ENCODE measurements around the gene ATP6V1F.
A peak's percentile ranks its signal among the peaks of the same experiment; 100 is the strongest.

The ATP6V1F gene

GRCh38 chr7:128835790-128836641 lies 26.6 kb upstream of the ATP6V1F start:
- DNase-seq (ENCODE audit: low read depth in 2 of 2), result no peak

GRCh38 chr7:128836729-128837348 lies 25.8 kb upstream of the ATP6V1F start:
- DNase-seq (ENCODE audit: low read depth in 2 of 2), result no peak

- DNase-seq (ENCODE audit: low read depth in 2 of 2), result no peak
These were observed 25.1 kb upstream of the ATP6V1F start for GRCh38 chr7:128837521-128837921.

DNA sequence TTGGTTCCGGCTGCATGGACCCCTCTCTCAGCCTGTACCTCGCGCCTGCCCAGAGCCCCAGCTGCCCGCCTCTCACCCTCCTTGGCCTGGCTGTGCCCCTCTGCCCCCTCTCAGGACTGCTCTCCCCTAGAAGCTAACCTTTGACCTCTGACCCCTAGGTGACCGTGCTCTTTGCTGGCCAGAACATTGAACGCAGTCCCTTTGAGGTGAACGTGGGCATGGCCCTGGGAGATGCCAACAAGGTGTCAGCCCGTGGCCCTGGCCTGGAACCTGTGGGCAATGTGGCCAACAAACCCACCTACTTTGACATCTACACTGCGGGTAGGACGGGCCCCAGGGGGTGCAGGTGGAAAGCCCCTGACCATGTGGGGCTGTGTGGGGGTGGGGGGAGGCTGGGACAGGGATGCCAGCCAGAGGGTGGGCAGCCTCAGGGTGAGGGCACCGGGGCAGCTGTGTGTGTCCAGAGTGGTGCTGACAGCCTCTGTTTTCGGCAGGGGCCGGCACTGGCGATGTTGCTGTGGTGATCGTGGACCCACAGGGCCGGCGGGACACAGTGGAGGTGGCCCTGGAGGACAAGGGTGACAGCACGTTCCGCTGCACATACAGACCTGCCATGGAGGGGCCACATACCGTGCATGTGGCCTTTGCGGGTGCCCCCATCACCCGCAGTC lies 24.4 kb upstream of the ATP6V1F start:
- DNase-seq (ENCODE audit: low read depth in 2 of 2), result no peak

DNA sequence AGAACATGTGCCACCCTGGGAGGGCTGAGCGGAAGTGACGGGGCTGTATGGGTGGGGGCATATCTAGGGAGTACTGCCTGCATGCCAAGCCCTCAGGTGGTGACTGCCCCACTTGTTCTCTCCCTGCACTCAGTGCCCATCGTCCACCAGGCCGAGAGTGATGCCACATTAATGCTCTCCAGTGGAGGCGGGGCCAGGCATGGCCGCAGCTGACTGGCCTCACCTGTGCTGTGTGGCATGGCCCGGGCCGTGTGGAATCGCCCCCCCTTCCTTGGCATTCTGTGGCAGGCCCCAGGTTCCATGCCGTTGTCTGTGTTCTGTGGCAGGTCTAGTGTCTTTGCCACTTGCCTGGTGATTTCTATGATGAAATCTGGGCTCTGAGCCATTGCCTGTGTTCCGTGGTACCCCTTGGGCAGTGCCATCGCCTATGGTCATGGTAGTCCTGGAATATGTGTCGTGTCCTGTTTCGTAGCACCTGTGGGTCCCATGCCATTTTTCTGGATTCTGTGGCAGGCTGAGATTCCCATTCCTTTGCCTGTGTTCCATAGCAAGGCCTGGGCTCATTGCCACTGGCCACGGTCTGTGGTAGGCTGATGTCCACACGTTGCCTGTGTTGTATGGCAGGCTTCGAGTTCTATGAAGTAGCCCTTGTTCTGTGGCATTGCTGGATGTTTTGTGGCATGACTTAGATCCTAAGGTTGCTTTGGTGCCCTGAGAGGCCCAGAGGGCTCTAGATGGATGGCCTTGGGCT lies 23.5 kb upstream of the ATP6V1F start:
- no peak for DNase-seq (ENCODE audit: low read depth in 2 of 2)

GRCh38 chr7:128839751-128840177 lies 22.9 kb upstream of the ATP6V1F start:
- DNase-seq (ENCODE audit: low read depth in 2 of 2), result no peak

DNA sequence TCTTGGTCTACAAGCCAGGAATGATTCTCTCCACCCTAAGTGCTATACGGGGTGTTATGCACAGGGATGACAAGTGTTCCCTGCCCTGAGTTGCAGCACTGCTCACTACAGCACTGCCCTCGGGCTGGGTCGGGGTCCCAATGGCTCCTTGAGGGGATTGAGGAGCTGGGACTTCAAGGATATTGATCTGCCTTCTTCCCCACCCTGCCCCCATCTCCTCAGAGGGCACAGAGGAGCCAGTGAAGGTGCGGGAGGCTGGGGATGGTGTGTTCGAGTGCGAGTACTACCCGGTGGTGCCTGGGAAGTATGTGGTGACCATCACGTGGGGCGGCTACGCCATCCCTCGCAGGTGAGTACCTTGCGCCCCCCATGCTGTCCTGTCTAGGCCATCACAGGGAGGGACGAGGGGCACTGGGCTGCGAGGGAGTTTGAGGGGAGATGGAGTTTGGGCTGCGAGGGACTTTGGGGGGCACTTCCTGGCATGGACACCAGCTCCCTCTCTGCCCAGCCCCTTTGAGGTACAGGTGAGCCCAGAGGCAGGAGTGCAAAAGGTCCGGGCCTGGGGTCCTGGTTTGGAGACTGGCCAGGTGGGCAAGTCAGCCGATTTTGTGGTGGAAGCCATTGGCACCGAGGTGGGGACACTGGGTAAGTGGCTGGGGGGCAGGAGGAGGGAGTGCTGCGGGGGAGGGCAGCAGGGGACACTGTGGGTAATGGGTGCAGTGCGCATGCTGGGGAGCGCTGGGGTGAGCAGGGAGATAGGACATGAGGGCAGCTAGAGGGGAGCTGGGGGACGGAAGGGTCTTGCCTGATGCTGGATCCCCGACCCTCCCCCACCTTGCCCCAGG lies 22.1 kb upstream of the ATP6V1F start:
- no peak for DNase-seq (ENCODE audit: low read depth in 2 of 2)

- no peak for DNase-seq (ENCODE audit: low read depth in 2 of 2)
These were observed 21.4 kb upstream of the ATP6V1F start for GRCh38 chr7:128841171-128841690.

DNA sequence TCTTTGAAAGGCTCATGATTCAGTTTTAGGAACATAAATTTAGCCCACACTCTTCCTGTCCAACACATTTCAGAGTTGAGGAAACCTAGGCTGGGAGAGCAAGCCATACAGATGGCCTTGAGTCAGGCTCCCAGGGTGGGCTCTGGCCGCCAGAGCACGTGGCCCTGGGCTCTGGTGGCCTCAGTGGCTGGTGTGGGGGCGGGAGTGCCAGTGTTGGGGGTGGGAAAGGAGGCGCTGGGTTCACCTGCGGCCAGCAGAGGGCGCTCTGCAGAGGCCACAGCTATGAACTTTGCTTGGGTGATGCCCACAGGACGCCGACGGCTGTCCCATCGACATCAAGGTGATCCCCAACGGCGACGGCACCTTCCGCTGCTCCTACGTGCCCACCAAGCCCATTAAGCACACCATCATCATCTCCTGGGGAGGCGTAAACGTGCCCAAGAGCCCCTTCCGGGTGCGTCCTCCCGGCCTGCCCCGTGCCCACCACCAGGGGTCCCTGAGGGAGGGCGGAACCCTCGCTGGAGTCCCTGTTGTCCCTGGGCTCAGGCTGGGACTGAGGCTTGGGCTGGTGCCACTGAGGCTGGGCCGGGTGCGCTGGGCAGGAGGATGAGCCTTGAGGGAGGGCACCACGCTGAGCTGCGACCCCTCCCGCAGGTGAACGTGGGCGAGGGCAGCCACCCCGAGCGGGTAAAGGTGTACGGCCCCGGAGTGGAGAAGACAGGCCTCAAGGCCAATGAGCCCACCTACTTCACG lies 20.6 kb upstream of the ATP6V1F start:
- peak in 1 of 2 donors; percentile 39 for DNase-seq (ENCODE audit: low read depth in 2 of 2)

DNA sequence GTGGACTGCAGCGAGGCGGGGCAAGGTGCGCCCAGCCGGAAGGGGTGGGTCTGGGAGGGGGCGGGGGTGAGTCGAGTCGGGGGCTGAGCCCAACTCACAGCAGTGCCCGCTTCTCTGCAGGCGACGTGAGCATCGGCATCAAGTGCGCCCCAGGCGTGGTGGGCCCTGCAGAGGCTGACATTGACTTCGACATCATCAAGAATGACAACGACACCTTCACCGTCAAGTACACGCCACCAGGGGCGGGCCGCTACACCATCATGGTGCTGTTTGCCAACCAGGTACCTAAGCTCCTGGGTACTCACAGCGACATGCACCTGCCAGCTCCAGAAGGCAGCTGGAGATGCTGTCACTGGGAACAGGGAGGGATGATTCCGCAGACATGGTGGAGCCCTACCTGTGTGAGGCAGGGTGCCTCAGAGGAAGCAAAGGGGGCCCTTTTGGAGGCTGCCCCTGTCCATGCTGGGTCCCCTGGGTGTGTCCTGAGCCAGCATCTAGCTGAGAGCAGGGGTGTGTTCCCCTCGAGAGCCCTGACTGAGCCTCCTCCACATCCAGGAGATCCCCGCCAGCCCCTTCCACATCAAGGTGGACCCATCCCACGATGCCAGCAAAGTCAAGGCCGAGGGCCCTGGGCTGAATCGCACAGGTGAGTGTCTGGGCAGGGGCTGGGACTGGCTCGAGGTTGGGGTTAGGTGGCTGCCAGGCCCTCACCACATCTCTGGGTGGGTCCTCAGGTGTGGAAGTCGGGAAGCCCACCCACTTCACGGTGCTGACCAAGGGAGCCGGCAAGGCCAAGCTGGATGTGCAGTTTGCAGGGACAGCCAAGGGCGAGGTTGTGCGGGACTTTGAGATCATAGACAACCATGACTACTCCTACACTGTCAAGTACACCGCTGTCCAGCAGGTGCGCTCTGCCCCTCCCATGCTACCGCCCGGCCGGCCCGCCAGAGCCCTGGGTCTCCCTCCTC lies 19.7 kb upstream of the ATP6V1F start:
- DNase-seq (ENCODE audit: low read depth in 2 of 2), result no peak

DNA sequence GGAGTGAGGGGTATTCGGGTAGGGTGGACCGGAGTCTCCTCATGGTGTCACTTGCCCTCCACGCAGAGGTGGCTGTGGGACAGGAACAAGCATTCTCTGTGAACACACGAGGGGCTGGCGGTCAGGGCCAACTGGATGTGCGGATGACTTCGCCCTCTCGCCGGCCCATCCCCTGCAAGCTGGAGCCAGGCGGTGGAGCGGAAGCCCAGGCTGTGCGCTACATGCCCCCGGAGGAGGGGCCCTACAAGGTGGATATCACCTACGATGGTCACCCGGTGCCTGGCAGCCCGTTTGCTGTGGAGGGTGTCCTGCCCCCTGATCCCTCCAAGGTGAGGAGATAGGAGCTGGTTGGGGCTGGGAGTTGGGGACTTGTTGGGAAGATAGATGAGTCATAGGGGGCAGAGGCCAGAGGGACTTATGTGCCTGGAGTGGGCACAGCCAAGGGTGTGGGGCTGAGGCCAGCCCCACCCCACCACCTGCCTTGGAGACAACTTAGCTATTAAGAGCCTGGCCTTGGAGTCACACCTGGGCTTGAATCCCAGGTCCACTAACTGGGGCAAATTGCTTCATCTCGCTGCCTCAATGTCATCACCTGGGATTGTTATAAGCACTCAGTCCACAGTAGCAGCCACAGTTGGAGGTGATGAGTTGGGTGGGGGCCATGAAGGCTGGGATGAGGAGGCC lies 18.6 kb upstream of the ATP6V1F start:
- DNase-seq (ENCODE audit: low read depth in 2 of 2), result no peak

- DNase-seq (ENCODE audit: low read depth in 2 of 2), result no peak
These were observed 17.8 kb upstream of the ATP6V1F start for GRCh38 chr7:128844777-128845311.

- no peak for DNase-seq (ENCODE audit: low read depth in 2 of 2)
These were observed 17.2 kb upstream of the ATP6V1F start for GRCh38 chr7:128845475-128845874.

GRCh38 chr7:128845987-128846386 lies 16.7 kb upstream of the ATP6V1F start:
- no peak for DNase-seq (ENCODE audit: low read depth in 2 of 2)

- no peak for DNase-seq (ENCODE audit: low read depth in 2 of 2)
These were observed 15.7 kb upstream of the ATP6V1F start for GRCh38 chr7:128846781-128847444.

GRCh38 chr7:128847721-128848211 lies 14.9 kb upstream of the ATP6V1F start:
- no peak for DNase-seq (ENCODE audit: low read depth in 2 of 2)

Measured in stimulated activated CD4-positive, alpha-beta T cell treated with anti-CD3 and anti-CD28 coated beads, Interleukin-1b, Interleukin-23, amount 100 ng/mL, for 1 hour (primary cell).